Hematopoietic multipotent progenitor cell treated with erythropoietin and hydrocortisone succinate and interleukin-3 and kit ligand, for 4 days (in vitro differentiated cells): ENCODE results near the gene ARHGAP24.
A peak's percentile ranks its signal among the peaks of the same experiment; 100 is the strongest.
"Not testable (repeated sequence)": the region's sequence is repeated elsewhere in the genome, so short reads cannot be mapped to it uniquely, and the experiment has no call there.

Source experiments
- DNase-seq: peaks from one replicate; pipeline ENCODE4 v3.0.0-alpha.2; 2015

Gene ARHGAP24

DNA sequence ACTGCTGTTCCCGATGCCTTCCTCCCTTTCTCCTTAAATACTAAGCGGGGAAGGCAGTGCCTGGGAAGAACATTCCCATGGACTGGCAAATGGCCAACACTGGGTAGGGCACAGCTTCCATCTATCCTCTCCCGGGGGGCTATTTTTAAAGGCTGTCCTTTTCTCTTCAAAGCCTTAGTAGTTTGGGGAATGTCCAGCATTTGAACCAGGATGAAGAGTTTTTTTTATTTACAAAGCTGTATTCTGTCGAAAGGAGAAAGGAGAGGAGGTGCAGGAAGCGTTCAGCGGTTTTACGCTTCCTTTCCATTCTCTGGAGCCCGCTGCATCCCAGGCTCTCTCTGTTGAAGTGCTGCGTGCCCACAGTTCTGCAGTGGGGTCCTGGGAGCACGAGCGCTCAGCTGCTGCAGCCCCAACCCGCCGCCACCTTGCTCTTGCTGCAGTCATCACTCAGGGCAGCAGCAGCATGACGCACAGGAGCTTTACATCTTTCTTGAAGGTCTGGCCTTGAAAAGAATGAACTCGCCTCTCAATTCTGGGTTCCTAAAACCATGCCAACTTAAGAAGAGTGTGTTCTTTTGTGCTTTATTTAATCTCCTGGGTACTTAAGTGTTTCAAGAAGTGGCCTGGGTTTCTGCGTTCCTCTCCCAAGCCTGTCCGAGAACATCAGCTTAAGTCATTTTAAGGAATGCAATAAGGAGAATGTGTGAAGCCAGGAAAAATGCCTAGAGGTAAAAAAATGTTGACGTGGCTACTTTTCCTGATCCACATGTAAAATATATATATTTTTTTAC, 457.7 kb downstream of the ARHGAP24 start:
- DNase-seq: peak; percentile 24

DNA sequence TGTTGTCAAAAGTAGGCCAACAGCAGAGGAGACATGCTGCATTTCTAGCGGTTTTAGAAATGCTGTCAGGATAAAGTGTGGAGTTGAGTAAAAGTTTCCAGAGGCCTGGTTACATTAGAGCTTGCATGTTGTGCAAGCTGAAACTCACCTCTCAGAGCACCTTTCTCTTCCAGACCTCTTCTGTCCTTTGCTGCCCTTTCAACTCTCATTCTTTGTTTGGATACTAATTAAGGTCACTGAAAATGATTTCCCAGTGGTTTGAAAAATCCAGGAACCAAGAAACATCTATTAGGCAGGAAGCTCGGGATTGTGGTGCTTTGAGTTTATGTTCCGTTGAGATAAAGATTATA, 458.3 kb downstream of the ARHGAP24 start:
- no peak for DNase-seq

DNA sequence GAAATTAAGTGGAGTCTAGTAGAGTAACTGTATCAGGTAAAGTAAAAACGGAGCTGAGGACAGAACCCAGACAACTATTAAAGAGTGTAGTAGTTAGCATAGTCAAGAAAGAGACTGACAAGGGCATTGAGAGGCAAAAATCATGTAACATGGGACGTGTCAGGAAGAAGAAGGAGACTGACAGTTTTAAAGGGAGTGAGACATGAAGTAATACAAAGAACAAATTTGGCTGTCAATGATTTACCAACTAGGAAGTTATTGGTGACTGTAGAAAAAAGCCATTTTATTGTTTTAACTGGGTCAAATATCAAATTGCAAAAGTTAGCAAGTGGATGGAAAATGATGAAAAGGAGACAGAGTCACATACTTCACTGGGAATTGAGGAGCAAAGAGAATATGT, 462.6 kb downstream of the ARHGAP24 start:
- DNase-seq: no peak

GRCh38 chr4:85938062-85938461, 463.1 kb downstream of the ARHGAP24 start:
- DNase-seq: no peak

DNA sequence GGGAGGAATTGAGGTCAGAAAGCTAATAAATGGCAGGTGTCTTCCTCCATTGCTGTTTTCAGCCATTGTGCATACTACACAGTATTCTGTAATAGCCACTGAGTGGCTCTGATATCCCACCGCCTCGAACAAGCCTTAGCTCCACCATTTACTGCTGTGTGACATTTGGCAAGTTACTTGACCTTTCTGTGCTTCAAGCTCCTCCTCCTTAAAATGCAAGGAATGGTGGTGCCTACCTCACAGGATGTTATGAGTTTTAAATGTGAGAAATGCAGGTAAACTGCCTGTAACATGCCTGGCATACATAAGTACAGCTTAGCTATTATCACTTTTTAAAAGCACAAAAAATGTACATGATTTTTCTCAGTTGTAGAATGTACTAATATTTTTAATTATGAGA, 464.0 kb downstream of the ARHGAP24 start:
- DNase-seq: no peak

DNA sequence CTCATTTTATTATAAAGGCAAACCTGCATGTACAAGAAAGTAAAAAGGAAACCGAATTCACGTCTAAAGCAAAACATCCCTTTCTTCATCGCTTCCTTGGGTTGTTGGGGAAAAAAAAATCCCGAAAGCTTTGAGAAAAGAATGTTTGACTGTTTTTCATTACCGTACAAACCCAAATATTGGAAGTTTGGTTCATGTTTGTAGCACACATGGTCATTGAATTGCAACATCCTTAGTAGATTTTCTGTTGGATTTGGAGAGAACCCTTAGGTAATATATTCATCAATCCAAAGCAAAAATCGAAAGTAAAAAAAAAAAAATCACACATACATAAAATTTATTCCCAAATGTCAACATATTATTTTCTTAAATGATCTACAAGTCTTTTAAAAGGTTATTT, 464.6 kb downstream of the ARHGAP24 start:
- DNase-seq: no peak

GRCh38 chr4:85940151-85940550, 465.2 kb downstream of the ARHGAP24 start:
- DNase-seq: no peak

DNA sequence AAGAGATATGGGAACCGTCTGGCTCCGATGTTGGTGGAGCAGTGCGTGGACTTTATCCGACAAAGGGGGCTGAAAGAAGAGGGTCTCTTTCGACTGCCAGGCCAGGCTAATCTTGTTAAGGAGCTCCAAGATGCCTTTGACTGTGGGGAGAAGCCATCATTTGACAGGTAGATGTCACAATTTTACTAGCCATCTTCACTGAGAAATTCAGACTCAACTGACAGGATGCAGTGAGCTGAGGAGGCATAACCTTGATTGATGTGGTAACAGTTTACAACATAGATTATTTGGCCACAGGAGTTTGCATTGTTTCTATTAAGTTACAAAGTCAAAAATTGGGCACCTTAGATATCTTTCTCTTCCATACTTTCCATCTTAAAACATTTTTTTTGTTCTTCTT, 467.2 kb downstream of the ARHGAP24 start:
- DNase-seq: no peak

GRCh38 chr4:85946821-85947220, 471.9 kb downstream of the ARHGAP24 start:
- DNase-seq: no peak

DNA sequence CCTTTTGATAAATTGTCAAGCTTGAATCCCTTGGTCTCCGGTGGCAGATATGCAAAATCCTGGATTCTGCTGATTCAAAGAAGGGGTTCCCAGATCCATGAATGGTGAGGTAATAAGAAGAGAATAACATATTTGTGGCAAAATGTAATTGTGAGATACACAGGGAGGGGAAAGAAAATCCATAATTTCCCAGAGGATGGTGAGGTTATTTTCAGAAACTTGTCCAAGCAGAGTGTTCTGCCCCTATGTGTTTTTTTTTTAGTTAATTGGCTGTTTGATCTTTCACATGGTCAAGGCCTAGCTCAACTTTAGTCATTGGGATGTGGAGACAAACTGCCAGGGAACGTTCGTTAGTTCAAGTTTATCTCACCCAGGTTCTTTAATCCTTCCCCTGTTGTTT, 476.1 kb downstream of the ARHGAP24 start:
- DNase-seq: no peak

DNA sequence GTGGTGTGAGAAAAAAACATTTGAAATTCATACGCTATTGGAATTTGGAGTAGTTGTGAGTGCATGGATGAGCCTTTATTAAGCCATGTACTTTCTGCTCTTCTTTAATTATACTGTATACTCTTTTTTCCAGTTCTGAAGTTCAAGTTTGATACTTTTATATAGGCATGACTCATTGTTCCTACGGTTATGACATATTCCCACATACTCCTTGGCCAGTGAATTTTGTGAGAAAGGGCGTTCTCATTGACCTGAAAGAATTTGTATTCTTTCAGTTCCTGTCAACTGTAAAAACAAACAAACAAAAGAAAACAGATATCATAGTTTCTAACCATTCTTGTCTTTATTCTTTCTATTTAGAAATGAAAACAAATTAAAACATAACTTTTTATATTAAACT, 477.6 kb downstream of the ARHGAP24 start:
- DNase-seq: no peak

DNA sequence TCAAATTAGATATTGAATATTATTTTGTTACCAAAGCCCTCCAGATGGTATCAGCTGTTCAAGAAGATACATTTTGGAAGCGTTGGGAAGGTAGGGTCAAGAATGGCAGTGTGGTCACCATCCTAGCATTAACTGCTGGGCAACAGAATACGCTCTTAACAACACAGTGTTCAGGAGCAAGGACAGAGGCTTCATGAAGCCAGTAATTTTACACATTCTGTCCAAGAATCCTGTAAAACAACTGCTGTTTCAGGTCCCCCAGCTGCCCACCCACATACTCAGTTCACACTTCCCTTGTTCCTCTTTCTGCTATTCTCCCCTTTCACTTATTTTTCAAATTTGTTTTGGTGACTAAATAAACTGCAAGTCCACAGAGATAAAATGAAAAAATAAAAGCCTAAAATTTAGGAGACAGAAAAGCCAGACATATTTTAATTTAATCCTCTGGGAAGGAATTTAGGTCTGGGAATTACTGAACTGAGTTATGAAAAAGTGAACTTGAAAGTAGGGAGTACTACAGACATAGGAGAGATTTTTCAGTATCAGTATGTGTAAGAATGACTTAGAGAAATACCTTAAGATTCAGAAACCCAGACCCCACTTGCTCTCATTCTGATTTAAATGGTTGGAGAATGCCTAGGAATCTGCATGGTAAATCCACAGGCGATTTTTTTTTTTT, 478.2 kb downstream of the ARHGAP24 start:
- peak; percentile 18 for DNase-seq

GRCh38 chr4:85953651-85954018, 478.7 kb downstream of the ARHGAP24 start:
- DNase-seq: peak; percentile 20

DNA sequence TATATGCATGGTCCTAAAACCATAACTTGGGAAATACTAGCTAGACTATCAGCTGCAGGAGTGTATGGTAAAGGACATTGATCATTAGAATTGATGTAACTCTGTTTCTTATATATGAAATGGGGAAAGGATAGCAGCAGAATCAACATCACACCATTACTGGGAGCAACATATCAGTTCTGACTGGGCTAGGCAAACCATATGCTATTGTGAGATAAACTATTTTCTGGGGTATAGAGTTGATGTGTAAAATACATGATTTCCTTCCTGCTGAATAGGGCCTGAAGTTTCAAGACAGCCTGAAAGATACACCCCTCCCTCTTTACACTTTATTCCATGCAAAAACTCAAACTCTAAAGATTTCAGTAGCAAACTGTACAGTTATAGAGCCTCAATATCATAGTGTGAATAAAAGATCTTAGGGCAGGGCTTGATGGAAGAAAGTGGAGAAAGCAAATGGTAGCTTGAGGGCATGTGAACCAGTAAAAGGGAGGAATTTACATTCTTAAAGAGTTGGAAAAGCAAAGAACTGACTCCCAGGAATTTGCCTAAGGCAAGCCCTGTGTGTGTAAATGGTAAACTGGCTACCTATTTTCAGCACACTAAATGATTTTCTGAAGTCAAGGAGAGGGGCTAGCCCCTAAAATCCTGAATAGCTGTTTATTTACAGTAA, 480.8 kb downstream of the ARHGAP24 start:
- DNase-seq: peak; percentile 67

DNA sequence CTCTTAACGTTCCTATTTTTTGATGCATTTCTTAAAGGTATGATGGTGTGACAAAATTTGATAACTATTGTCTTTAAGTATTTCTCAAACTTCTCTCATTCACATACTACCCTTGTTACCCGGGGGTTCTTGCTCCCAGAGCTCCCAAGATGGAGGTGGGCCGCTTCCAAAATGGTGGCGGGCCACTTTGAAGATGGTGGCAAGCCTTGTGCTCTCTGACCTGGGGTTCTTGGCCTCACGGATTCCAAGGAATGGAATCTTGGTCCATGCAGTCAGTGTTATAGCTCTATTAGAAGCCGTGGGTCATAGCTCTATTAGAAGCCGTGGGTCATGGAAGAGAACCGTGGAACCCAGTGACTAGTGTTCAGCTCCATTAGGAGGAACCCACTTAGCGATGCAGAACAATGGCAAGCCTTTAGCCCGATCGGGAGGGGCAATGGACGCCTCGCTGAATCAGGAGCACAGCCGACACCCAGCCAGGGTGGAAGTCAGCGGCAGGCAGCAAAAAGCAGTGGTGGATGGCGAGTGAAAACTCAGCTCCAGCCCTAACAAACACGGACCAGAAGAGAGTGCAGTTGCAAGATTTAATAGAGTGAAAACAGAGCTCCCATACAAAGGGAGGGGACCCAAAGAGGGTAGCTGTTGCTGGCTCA, 481.5 kb downstream of the ARHGAP24 start:
- DNase-seq: no peak

DNA sequence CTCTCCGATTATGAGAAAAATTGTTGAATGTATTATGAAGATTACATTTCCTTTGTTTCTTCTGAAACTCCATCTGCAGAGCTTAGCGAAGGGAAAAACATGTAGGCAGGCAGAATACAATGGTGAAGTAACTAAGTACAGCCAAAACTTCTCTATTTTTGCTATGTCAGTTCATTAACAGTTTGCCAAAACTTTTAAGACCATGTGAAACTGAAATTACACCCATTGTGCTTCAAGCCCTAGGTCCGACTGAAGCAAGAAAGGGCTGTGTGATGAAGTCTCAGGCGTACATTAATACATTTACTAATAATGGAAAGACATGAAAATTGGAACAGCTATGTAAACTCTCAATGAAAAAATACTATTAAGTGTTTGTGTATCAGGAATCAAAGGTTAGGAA, 486.9 kb downstream of the ARHGAP24 start:
- no peak for DNase-seq

DNA sequence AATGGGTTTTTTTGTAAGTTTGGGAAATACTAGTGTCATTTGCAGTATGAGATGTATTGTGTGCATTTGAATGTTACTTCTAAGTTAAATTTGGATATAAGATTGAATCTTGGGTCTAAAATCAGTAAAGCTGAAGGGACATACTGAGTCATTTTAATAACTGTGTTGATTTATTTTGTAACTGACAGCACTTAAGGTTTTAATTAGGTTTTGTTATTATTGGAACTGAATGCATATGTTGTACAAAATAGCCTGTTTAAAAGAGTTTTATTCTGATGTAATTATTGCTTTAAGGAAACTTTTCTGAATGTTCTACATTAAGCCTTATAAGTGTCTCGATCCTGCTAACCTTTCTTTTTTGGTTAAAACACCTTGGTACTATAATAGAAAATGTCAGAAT, 488.3 kb downstream of the ARHGAP24 start:
- no peak for DNase-seq

DNA sequence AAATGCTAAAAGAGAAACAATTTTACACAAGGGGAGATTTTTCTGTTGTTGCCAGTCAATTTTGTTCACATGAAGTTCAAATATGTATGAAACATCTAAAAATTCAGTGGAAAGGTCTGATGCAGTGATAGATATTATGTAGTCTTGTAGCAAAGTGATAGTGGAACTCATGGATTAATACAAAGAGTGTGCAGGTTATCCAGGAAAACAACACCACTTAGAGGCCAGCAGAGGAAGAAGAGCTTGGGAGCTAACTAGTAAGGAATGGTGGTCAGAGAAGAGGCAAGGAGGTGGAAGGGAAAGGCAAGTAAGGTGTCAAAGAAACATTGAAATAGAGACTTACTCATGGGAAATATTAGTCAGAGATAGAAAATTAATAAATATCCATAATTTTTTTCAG, 489.3 kb downstream of the ARHGAP24 start:
- DNase-seq: no peak

- DNase-seq: not testable (repeated sequence)
Measured at GRCh38 chr4:85965017-85965416, 490.1 kb downstream of the ARHGAP24 start.

DNA sequence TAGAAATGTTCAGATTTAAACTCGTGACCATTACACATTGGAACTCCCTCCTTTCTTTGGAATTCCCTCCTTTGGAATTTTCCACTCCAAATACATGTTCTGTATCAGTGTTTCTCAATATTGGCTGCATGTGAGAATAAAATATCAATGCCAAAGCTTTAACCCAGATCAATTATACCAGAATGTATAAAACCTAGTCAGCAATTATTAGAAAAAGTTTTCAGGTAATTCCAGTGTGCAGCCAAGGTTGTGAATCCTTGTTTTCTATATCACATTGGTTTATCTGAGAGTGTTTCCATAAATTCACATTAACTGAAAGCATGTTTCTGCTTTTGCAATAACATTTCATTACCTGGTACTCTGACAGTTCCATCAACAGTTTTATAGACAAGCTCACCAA, 490.6 kb downstream of the ARHGAP24 start:
- no peak for DNase-seq

DNA sequence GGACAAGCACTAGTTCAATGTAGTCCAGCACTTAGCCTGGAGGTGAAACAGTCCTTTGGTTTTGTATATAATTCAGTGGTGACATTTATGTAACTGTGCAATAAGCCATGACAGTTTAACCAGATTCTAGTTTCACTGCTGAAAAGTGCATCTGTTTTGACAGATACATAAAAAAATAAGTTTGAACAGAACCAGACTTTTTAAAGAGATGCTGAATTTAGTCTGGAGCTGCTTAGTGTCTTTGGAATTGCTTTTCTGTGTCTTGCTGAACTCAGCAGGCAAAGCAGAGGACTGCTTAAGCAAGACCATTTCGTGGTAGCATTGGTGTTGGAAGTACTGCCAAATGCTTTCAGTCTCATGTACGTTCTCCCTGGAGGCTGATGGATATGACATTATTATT, 491.4 kb downstream of the ARHGAP24 start:
- DNase-seq: peak; percentile 9

GRCh38 chr4:85967872-85968271, 492.9 kb downstream of the ARHGAP24 start:
- no peak for DNase-seq

DNA sequence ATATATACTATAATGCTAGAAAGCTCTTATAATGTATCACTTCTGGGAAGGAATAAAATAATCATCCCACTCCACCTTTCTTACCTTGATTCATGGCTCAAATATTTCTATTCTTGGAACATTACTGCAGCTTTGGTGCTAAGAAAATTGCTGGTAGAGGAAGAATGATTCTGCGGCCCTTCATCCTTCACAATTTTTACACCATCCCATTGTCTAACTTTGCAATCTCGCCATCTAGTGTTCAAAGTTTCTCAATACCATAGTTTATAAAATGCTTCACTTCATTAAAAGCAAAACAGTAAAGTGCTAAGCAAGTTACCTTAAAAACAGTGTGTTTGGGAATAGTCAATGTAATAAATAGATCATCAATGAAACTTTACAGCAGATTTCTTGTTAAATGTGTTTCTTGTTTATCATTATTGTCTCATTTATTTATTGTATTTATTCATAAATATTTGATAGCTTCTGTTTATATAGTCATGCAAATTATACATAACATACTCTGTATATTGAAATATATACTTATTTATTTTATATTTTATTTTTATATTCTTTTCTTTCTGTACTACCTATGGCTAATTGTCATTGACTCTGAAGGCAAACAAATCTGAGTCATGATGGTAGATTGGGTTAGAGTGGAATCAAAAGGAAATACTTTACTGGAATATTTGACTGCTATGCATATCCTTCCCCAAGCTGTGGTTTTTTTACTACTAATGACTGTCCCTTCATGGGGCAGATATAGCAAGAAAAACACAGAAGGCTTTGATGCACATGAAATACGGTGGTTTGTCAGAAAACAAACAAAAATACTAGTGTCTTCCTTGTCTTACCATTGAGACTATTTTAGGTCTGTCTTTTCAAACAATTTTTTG, 494.2 kb downstream of the ARHGAP24 start:
- DNase-seq: peak; percentile 72
